Measurements from ENCODE around the gene TMEM212.

DNA sequence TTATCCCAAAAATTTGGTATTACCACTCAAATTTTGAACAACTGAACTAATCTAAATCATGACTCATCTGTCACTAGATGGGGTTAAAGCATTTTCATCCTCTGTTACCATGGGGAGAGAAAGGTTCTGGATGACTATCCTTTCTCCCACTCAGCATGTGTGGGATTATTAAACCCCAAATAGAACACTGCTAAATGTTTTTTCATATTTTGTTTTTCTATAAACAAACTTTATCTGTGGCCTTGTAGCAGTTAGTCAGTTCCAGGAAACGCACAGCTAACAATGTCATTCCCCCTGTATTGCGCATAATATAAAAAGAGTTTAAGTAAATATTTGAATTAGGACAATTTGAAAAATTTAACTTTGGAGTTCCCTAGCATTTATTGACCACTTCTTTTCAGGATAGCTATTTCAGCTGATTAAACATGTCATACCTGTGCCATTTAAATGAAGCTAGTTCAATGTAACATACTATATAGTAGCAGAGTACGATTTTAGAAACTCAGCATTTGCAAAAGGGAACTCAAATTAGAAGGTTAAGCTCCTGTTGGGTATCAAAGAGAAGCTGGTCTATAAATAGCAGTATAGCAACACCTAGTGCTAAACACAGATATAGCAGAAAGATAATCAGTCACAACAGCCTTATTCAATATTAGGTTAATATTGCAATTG is 9.2 kb upstream of the TMEM212 start:
- TF ChIP-seq ARNT (IDR thresholded peaks at IDR 0.05) (no peak), CTBP1 (IDR thresholded peaks at IDR 0.05; ENCODE audit: borderline replicate concordance) (no peak), SP1 (IDR thresholded peaks at IDR 0.05) (no peak), FOXM1 (IDR thresholded peaks at IDR 0.05; ENCODE audit: borderline replicate concordance) (no peak), SUZ12 (IDR thresholded peaks at IDR 0.05) (no peak), NFRKB (IDR thresholded peaks at IDR 0.05) (no peak), L3MBTL2 (conservative IDR thresholded peaks at IDR 0.05) (no peak), ELF4 (IDR thresholded peaks at IDR 0.05) (no peak), LEF1 (IDR thresholded peaks at IDR 0.05; ENCODE audit: borderline replicate concordance) (no peak), TARDBP (IDR thresholded peaks at IDR 0.05) (no peak), HDGF (IDR thresholded peaks at IDR 0.05; ENCODE audit: borderline replicate concordance) (no peak), BHLHE40 (IDR thresholded peaks at IDR 0.05; ENCODE audit: borderline replicate concordance) (no peak), FOXA1 (IDR thresholded peaks at IDR 0.05) (no peak), FOXK2 (IDR thresholded peaks at IDR 0.05) (no peak)
